Heart left ventricle (tissue), 16 donors: ENCODE results near the gene PDX1. TPM values are rescaled to one million over a fixed set of nuclear protein-coding genes. Genes with fewer than 3 reads are reported as not detected.
A peak's percentile ranks its signal among the peaks of the same experiment; 100 is the strongest.

Experiments used
- ATAC-seq, 4 donors: fragments of 200-7000 bp; cut with Tn5 transposase; one replicate each; pipeline ENCODE4 v1.9.1; 2020 to 2022; ENCODE audit warnings: moderate library complexity in 4 of 4, mild to moderate bottlenecking in 3 of 4, moderate number of reproducible peaks in 1 of 4
- DNase-seq, 5 donors: peaks; one replicate each; pipeline ENCODE4 v3.0.0-alpha.2; 2020
- H3K27ac ChIP-seq, 12 donors: fragments of 200-600 bp; sonication (generic) in 4 of 12; one replicate each; pipeline versions ENCODE4 v1.5.0 to v1.8.0; 2016 to 2022; ENCODE audit warnings: mild to moderate bottlenecking in 2 of 12
- H3K27me3 ChIP-seq, 9 donors: fragments of 200-600 bp; sonication (generic) in 2 of 9; one replicate each; pipeline versions ENCODE4 v1.5.1 to v1.8.0; 2016 to 2022; ENCODE audit warnings: mild to moderate bottlenecking in 3 of 9
- H3K36me3 ChIP-seq, 9 donors: fragments of 200-600 bp; sonication (generic) in 2 of 9; one replicate each; pipeline versions ENCODE4 v1.5.0 to v1.8.0; 2018 to 2022; ENCODE audit warnings: mild to moderate bottlenecking in 2 of 9
- H3K4me1 ChIP-seq, 12 donors: fragments of 200-600 bp; sonication (generic) in 4 of 12; one replicate each; pipeline versions ENCODE4 v1.5.0 to v1.8.0; 2016 to 2022; ENCODE audit warnings: mild to moderate bottlenecking in 3 of 12
- H3K4me3 ChIP-seq, 12 donors: fragments of 200-600 bp; sonication (generic) in 4 of 12; one replicate each; pipeline versions ENCODE4 v1.5.0 to v1.8.0; 2017 to 2022; ENCODE audit warnings: mild to moderate bottlenecking in 9 of 12, moderate library complexity in 4 of 12
- H3K9me3 ChIP-seq, 12 donors: fragments of 200-600 bp; sonication (generic) in 4 of 12; one replicate each; pipeline versions ENCODE4 v1.5.0 to v1.8.0; 2016 to 2022; ENCODE audit warnings: mild to moderate bottlenecking in 1 of 12
- POLR2A ChIP-seq, 2 donors: fragments of 450-650 bp; IDR thresholded peaks; one replicate each; pipeline ENCODE4 v1.6.1; 2017; ENCODE audit warnings: antibody characterized with exemption in 2 of 2, mild to moderate bottlenecking in 2 of 2, moderate library complexity in 2 of 2
- WGBS, 4 donors: extraction: QIAGEN DNeasy Blood & Tissue Kit in 2 of 4; methylation state at CpG; one replicate each; pipeline versions ENCODE4 v1.1.5 to v1.1.7; 2013 to 2018; 5-methylcytosine and 5-hydroxymethylcytosine counted together
- intact Hi-C, 10 donors: fragments of 100-400 bp; cut with DNase I; formaldehyde crosslinking; loops; one replicate each; pipeline versions ENCODE4 v1.11.1 to v1.14.2; 2022
- polyA plus RNA-seq, 2 donors: library from polyadenylated mRNA; stranded (reverse); fragments of 200-250 nt; gene quantifications; one replicate each; pipeline ENCODE4 v1.2.3, GENCODE V29; 2013
- total RNA-seq, 9 donors: library from RNA; depleted of rRNA in 2 of 9; stranded (reverse); fragments of >200 nt in 2 of 9; fragmentation: NEBNext Ultra II Directional in 3 of 9; extraction: Animal tissue kit (Norgen Biotek cat#: 25700) in 3 of 9; gene quantifications; one replicate each; pipeline versions ENCODE4 v1.1.0 to v1.2.4, GENCODE V29; 2016 to 2023
- TF ChIP-seq, protein P1 (sequence below), 12 donors: fragments of 200-600 bp; sonication (generic) in 4 of 12; IDR thresholded peaks; one replicate each; pipeline versions ENCODE4 v1.5.0 to v1.8.0; 2018 to 2022; ENCODE audit warnings: antibody characterized with exemption in 12 of 12, mild to moderate bottlenecking in 5 of 12
- donor health status: ischemic (EF 13 %, LVEDD 7.1; RV severe dilation, severe dysfunction).
- donor health status: healthy with polysubstance abuse.
- donor health status: DM: no; HTN: yes; CAD: no.
- donor health status: DM: no; HTN: no; CAD: no.
- donor health status: ischemic (EF 25% LVEDD 6.9; RV normal size, moderate dysfunction).
- donor health status: ischemic (EF 25% LVEDD 5.7; RV mildly dilated, moderate dysfunction).
- donor health status: healthy.
- donor health status: DM: yes; HTN: yes; CAD: no.
- donor health status: ischemic (EF 35%, LVEDD 5.7; RV mildly dilated, moderate dysfunction).
- donor health status: nonischemic (EF 11% LVEDD 7.7; RV severe dilation, severe dysfunction).
- donor health status: DM: yes; HTN: yes; CAD: no.
- donor health status: PGD.
- donor health status: ischemic (EF 29% LVEDD 5.4; RV normal size, mild dysfunction).
- donor health status: nonischemic (EF 23%, LVEDD 6.1; RV moderate dilation, normal function).

The PDX1 gene
- total and polyA plus RNA-seq, 11 donors: not detected

DNA sequence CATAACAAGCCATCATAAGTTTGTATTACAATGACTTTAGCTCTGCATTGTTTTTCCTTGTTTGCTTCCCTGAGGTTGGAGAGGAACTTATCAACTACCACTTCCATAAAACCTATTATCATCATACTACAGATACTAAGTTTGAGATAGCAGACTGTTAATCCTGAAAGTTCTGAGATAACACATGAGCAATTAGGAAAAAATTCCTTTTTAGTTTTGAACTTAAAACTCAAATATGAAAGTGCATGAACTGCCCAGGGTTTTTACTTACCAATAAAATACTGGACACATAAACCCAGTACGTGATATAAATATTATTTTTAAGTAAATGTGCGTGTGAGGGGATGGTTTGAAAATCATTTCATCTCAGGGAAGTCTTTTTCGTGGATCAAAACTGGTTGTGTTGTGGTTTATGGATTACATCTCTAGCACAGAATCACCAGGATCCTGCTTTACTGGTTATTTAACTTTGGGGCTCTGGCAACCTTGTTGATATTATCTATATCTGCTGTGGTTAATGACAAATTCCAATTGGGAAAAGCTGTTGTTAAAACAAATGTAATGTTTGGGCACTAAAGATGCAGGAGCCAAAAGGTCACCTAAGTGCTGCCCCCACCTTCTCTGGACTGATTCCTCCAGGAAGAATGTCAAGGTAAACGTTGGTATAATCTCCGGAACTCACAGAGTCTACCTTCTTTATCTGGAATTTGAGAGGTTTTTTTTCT lies 36.9 kb downstream of the PDX1 start:
- intact Hi-C loops: loop anchor here in 4 of 10 donors (10.0 kb wide), 1 partner anchor 122 kb away; no protein-coding TSS in a partner anchor
- WGBS, 4 donors: 15 to 27% (median 21%) methylated on average over 5 of the region's 5 CpGs
- H3K36me3 ChIP-seq: no peaks in the 10 kb centered on the region
- no peaks in the 10 kb centered on the region for H3K9me3 ChIP-seq
- H3K4me1 ChIP-seq: peaks cover 0 to 33% (median 27%) of the 10 kb centered on the region in 12 donors
- DNase-seq (no peak), ATAC-seq (no peak)
- H3K4me3 ChIP-seq: no peak overlapping the region
- peaks cover 62 to 100% (median 92%) of the 10 kb centered on the region in 9 donors for H3K27me3 ChIP-seq
- no peak overlapping the region for H3K27ac ChIP-seq
- no peak for TF ChIP-seq POLR2A (IDR thresholded peaks at IDR 0.05)
- TF ChIP-seq, protein P1, sequence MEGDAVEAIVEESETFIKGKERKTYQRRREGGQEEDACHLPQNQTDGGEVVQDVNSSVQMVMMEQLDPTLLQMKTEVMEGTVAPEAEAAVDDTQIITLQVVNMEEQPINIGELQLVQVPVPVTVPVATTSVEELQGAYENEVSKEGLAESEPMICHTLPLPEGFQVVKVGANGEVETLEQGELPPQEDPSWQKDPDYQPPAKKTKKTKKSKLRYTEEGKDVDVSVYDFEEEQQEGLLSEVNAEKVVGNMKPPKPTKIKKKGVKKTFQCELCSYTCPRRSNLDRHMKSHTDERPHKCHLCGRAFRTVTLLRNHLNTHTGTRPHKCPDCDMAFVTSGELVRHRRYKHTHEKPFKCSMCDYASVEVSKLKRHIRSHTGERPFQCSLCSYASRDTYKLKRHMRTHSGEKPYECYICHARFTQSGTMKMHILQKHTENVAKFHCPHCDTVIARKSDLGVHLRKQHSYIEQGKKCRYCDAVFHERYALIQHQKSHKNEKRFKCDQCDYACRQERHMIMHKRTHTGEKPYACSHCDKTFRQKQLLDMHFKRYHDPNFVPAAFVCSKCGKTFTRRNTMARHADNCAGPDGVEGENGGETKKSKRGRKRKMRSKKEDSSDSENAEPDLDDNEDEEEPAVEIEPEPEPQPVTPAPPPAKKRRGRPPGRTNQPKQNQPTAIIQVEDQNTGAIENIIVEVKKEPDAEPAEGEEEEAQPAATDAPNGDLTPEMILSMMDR (IDR thresholded peaks at IDR 0.05): no peak

DNA sequence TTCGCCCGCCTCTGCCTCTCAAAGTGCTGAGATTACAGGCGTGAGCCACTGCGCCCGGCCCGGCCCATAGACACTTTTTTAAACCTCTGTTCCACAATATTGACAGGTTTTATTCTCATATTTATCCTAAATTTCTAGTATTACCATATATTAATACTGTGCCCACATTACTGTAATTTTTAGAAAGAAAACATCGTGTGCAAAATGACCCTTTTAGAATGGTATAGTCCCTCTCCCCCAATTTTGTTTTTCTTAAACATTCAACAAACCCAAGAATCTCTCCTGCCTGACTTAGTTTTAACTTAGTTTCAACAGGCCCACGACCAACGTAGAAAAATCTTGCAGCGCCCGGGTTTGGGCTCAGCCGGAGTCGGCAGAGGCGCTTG lies 40.2 kb downstream of the PDX1 start:
- no peak for ATAC-seq
- 5 to 14% (median 8%) methylated on average over 14 of the region's 14 CpGs for WGBS, 4 donors

DNA sequence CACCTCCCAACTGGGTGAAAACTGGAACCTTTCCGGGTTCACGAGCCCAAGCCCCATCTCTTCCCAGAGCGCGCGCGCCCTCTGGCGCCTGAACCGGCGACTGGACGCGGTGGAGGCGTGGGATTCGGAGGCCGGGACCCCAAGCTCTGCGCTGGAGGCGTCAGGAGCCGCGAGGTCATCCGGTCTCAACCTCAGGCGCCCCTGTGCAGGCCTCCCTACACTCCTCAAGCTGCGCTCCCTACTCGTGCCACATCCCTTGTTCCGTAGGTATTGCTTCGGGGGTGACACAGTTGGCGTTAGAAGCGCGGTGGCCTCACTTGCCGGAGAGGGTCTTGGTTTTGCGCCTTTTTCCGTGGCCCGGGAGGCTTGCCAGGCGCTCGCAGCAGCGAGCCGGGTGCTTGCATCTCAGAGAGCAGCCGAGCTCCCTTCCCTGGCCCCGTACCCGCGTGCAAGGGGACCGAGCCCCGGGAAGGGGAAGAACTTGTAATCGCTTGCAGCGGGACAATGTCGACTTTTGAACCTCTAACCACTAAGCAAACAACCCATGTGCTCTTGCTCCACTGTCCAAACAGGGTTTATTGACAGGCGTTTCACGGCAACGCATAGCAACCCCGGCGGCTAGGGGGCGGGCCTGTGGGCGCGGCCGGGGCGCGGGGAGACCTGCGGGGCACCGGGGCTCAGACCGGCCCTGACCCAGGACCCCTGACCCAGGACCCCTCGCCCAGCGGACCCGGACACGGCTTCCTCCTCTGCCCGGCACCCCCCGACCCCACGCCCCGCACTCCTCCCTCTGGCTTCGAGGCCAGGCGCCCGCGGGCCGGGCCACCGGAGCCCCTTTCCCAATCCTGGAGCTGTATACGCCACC lies 40.8 kb downstream of the PDX1 start:
- DNase-seq (no peak), ATAC-seq (peak in 3 of 4 donors; percentile 49 to 74 (median 56))
- peaks cover 0 to 18% (median 12%) of the 10 kb centered on the region in 12 donors for H3K4me1 ChIP-seq
- H3K9me3 ChIP-seq: no peaks in the 10 kb centered on the region
- no peaks in the 10 kb centered on the region for H3K36me3 ChIP-seq
- no peak for TF ChIP-seq POLR2A (IDR thresholded peaks at IDR 0.05)
- TF ChIP-seq, protein P1 (IDR thresholded peaks at IDR 0.05): peak in 9 of 12 donors; percentile 10 to 48 (median 43)
- H3K27me3 ChIP-seq: peaks cover 58 to 100% (median 94%) of the 10 kb centered on the region in 9 donors
- 1 to 2% (median 1%) methylated on average over 46 to 73 of the region's 73 CpGs for WGBS, 4 donors
- peak overlapping the region in 11 of 12 donors; percentile 8 to 44 (median 33) for H3K4me3 ChIP-seq
- intact Hi-C loops: no loop called here
- H3K27ac ChIP-seq: no peak overlapping the region

More for the DNA sequence above, 40.2 kb downstream of the PDX1 start:
- intact Hi-C loops: loop anchor here in 4 of 10 donors (10.0 kb wide), 1 partner anchor 125 kb away; no protein-coding TSS in a partner anchor
- Histone ChIP-seq H3K9me3 (no peaks in the 10 kb centered on the region), H3K27me3 (peaks cover 56 to 100% (median 94%) of the 10 kb centered on the region in 9 donors), H3K27ac (no peak overlapping the region), H3K36me3 (no peaks in the 10 kb centered on the region), H3K4me1 (peaks cover 0 to 18% (median 12%) of the 10 kb centered on the region in 12 donors), H3K4me3 (peak overlapping the region in 9 of 12 donors; percentile 8 to 44 (median 36))
- no peak for TF ChIP-seq POLR2A (IDR thresholded peaks at IDR 0.05)
- TF ChIP-seq, protein P1 (IDR thresholded peaks at IDR 0.05): no peak
- DNase-seq: no peak
